CMK (cell line): Measurements from ENCODE around the gene ACADVL.

ENCODE experiments used
- DNase-seq: peaks from one replicate; pipeline ENCODE4 v3.0.0-alpha.2; 2010; ENCODE audit warnings: low read depth

ACADVL gene

DNA sequence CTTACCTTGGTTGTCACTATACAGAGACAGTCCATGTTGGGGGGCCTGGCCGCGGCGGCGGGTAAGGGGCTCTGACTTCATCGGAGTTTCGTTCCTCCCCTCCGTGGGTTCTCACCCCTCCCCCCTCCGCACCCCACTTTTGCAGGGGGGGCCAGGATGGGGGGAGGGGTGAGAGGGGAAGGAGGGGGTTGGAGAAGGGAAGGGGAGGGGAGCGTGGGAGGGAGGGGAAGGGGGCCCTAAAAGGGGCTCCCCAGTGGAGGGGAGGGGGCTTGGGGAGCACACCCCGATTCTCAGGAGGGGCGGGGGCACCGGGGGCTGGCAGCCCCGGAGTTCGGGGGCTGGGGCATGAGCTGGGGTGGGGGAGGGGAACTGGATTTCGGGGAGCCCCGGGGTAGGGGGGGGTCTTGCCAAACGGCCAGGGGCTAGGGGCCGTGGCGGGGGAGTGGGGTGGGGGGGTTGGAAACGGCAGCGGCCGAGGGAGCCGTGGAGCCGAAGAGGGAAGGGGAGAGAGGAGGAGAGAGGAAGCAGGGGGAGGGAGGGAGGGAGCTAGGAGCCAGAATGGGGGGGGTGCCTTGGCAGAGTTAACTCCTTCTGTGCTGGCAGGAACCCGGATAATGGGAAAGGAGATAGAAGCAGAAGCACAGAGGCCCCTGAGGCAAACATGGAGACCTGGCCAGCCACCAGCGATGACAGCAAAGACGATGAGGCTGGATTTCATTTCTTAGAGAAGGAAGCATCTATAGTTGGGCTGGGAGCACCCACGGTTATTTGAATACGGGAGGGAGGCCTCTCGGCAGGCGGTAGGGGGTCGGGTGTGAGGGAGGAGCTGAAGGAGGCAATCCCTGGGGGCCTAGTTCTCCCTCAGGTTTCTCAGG lies 2.4 kb upstream of the ACADVL start:
- DNase-seq, result no peak

- DNase-seq, result no peak
Observed at GRCh38 chr17:7218166-7218565, 1.6 kb upstream of the ACADVL start.

- no peak for DNase-seq
Observed at GRCh38 chr17:7218758-7219157, 980 bp upstream of the ACADVL start.

- DNase-seq, result no peak
Observed at GRCh38 chr17:7219229-7219811, 418 bp upstream of the ACADVL start.

- DNase-seq, result no peak
Observed at GRCh38 chr17:7220593-7221277, 997 bp downstream of the ACADVL start.

- DNase-seq, result no peak
Observed at GRCh38 chr17:7221278-7222092, 1.7 kb downstream of the ACADVL start.

DNA sequence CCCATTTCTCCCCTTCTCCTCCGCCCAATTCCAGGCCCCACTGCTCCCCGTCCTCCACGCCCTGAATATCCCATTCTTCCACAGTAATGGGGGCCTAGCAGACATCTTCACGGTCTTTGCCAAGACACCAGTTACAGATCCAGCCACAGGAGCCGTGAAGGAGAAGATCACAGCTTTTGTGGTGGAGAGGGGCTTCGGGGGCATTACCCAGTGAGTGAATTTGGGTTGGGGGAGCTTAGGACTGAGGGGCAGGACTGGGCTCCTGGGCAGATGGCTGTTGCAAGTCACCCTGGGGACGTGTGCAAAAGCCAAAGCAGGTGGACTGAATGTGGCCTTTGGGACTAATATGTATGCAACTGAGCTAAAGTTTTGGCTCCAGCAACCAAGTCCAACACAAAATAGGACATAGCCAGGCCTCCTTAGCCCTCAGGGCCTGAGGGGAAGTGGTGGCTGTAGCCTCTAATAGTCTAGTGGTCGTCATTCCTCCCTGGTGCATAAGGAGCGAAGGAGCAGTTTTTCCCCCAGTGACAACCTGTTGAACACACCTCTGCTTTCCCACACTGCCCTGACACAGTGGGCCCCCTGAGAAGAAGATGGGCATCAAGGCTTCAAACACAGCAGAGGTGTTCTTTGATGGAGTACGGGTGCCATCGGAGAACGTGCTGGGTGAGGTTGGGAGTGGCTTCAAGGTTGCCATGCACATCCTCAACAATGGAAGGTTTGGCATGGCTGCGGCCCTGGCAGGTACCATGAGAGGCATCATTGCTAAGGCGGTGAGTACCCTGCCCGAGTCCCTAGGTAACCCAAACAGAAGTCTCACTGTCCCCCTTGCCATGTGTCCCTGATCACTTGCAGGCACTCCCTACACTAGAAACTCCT lies 2.6 kb downstream of the ACADVL start:
- DNase-seq, result no peak

DNA sequence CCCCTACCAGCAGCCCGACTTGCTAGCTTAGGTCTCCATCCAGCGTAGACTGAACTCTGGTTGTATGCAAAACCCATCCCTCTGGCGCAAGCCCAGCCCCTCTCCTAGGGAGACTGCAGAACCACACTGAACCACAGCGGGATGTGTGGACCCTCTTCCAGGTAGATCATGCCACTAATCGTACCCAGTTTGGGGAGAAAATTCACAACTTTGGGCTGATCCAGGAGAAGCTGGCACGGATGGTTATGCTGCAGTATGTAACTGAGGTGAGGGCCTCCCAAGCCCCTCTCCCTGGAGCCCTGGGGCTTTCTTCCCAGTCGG lies 3.2 kb downstream of the ACADVL start:
- no peak for DNase-seq

GRCh38 chr17:7223375-7223774 lies 3.6 kb downstream of the ACADVL start:
- DNase-seq, result no peak

- no peak for DNase-seq
Observed at GRCh38 chr17:7224110-7224509, 4.4 kb downstream of the ACADVL start.

GRCh38 chr17:7224661-7225111 lies 4.9 kb downstream of the ACADVL start:
- no peak for DNase-seq

DNA sequence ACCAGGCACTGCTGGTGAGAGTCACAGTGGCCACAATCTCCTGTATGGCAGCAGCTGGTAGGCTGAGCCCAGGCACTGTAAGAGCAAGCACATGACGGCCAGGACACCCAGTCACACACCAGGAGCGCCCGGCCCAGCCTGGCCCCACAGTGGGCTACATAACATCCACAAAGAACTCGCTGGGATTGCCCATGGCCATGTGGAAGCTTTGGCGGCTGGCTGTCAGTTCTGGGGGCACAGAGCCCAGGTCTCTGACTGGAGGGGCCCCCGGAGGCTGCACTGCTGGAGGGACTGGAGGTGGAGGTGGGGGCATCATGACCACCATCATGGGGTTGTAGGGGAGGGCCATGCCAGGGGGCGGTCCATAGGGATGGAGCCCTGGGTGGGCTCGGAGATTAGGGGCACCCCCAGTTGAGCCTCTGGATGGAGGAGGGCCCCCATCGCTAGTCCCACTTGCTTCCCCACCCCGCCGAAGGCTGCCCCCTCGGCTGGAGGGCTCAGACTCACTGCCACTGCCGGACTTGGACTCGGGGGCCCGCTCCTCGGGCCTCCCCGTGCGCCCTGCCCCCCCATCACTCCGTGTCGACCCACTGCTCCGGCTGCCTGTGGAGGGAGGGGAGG lies 6.1 kb downstream of the ACADVL start:
- no peak for DNase-seq

DNA sequence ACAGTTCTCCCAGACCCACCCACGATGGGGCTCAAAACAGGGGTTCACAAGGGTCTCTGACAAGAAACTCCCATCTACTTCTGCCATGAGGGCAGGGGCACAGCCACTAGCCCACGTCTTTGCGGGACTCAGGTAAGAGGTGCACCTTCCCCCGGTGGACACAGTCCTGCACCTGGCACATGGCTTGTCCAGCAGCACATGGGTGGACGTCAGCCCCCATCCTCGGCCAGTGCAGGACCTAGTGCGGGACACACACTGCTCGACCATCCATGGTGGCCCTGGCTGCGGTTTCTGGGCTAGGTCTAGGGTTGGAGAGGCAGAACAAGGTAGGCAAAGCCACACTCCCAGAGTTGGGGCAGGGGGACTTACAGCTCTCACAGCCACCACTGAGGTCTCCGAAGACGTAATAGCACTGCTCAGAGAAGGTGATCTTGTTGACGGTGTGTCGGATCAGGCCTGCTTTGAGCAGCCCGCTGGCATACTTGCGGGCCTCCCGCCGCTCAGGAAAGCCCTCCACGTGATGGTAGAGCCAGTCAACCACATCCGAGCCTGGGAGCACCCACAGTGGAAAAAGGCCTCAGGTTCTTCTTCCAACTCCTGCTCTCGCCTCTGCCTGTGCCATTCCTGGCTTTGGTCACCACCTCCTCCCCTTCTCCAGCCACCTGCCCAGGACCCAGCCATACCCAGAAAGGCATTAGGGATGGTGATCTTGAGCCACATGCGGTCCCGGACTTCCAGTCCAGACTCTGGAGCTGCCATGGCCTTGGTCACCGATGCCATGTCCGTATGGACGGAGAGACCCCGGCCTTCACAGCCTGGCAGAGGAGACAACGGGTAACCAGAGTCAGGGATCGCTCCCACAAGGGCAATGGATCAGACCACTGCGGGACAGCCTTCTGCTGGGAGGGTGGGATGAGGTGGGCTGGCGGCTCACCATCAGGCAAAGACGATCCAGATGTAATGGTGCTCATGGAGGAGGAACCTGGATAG lies 7.3 kb downstream of the ACADVL start:
- no peak for DNase-seq

DNA sequence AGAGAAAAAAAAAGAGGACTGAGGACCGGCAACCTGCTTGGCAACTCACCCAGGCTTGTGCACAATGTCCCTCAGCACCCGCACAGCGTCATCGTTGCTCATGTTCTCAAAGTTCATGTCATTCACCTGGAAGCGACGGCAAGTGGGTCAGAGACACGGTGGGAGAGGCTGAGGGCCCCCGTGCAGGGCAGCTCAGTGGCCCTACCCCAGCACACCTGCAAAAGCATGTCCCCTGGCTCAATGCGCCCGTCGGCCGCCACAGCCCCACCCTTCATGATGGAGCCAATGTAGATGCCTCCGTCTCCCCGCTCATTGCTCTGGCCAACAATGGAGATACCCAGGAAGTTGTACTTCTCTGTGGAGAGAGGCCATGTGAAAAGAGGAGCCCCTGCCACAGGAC lies 9.2 kb downstream of the ACADVL start:
- no peak for DNase-seq

DNA sequence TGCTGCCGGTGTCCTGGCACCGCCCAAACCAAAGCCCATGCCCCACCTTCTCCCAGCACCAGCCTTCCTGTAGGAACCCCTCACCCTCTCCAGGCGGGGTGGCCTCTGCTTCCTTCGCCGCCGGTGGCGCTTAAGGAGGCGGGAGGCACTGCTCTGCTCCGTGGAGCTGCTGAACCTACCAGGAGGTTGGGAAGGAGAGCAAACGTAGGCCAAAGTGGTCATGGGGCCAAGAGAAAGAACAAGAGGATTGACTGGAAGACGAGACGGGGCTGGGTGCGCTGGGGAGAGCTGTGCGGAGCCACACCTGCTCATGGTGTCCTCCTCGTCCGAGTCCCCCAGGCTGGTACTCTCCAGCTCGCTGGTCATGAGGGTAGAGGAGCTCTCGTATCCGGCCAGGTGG lies 9.8 kb downstream of the ACADVL start:
- no peak for DNase-seq

GRCh38 chr17:7232114-7232513 lies 12.4 kb downstream of the ACADVL start:
- DNase-seq, result no peak

DNA sequence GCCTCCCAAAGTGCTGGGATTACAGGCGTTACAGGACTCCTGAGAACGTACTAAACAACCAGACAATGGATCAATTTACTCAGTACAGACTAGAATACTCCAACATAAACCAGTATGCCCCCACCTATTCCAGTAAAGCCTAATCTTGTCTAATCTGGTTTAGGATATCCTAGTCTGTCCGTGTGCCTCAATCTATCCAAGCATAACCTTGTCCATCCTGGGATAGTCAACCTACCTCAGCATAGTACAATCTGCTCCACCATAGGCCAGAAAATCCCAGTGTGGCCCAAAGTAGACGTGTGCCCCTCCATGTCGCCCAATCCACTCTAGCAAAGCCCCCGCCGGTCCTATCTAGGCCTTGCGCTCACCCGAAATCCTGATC lies 14.0 kb downstream of the ACADVL start:
- DNase-seq, result no peak

DNA sequence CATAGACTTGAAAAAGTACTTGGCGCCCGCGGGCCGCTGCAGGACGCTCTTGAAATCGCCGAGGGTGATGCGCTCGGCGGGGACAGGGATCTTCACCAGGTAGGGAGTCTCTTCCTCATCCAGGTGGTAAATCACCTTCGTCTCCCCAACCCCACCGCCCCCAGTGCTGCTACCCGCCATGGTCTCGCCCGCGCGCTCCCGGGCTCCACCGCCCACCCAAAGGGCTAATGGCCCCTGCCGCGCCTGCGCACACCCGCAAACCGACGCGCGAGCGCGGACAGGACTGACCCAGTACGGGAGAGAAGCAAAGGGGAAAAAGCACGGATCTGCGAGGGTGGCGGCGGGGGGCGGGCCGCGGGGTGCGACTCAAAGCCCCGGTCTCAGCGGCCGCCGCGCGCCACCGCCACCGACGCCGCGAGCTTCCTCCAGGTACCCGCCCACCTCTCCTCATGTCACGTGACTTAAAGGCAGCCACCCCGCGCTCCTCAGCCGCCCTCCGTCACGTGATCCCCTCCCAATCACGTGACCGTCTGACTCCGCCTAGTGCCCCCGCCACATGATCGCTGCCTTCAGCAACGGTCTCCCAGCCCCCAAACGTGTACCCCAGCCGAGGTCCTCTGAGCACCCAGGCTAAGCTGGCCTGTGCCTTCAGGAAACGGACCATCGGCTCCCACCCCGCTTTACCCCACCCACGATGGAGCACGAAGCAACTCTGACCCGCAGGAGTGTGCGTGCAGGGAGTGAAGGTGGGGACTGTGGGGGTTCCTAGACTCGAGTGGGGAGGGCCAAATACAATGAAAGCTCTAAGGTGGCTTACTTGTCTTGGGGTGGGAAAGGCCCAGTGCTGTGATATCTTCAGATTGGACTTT lies 14.6 kb downstream of the ACADVL start, which contains the start of gene DVL2:
DVL2 (minus strand) TSS at position 435 of the 869 bp plus-strand sequence; CDS start at position 180, 255 bp downstream.
- no peak for DNase-seq
